ENCODE measurements around the gene KRT72.

KRT72 gene

GRCh38 chr12:52600941-52601481, at the start of gene KRT72:
Gene KRT72 (minus strand): TSS chr12:52601463. CDS start chr12:52601452, 11 bp downstream.
- in situ Hi-C loops (cut with HindIII; ENCODE audit: low pct_ligation_motif_present, low pct_unique_long_range_greater_than_20kb, low sequenced_read_pairs): no loop called here
- no peak for DNase-seq

GRCh38 chr12:52650520-52651081, 49.3 kb upstream of the KRT72 start:
- DNase-seq: peak; percentile 41
- in situ Hi-C loops (cut with HindIII; ENCODE audit: low pct_ligation_motif_present, low pct_unique_long_range_greater_than_20kb, low sequenced_read_pairs): no loop called here

- DNase-seq: no peak
- in situ Hi-C loops (cut with HindIII; ENCODE audit: low pct_ligation_motif_present, low pct_unique_long_range_greater_than_20kb, low sequenced_read_pairs): no loop called here
Measured at GRCh38 chr12:52649066-52649465, 47.8 kb upstream of the KRT72 start.

GRCh38 chr12:52648012-52648550, 46.8 kb upstream of the KRT72 start:
- DNase-seq: no peak
- in situ Hi-C loops (cut with HindIII; ENCODE audit: low pct_ligation_motif_present, low pct_unique_long_range_greater_than_20kb, low sequenced_read_pairs): no loop called here

- DNase-seq: no peak
- in situ Hi-C loops (cut with HindIII; ENCODE audit: low pct_ligation_motif_present, low pct_unique_long_range_greater_than_20kb, low sequenced_read_pairs): no loop called here
Measured at GRCh38 chr12:52647601-52648000, 46.3 kb upstream of the KRT72 start.

- DNase-seq: no peak
- in situ Hi-C loops (cut with HindIII; ENCODE audit: low pct_ligation_motif_present, low pct_unique_long_range_greater_than_20kb, low sequenced_read_pairs): no loop called here
Measured at GRCh38 chr12:52646613-52647012, 45.4 kb upstream of the KRT72 start.

- no peak for DNase-seq
- in situ Hi-C loops (cut with HindIII; ENCODE audit: low pct_ligation_motif_present, low pct_unique_long_range_greater_than_20kb, low sequenced_read_pairs): no loop called here
Measured at GRCh38 chr12:52645982-52646381, 44.7 kb upstream of the KRT72 start.

GRCh38 chr12:52645120-52645761, 44.0 kb upstream of the KRT72 start:
- in situ Hi-C loops (cut with HindIII; ENCODE audit: low pct_ligation_motif_present, low pct_unique_long_range_greater_than_20kb, low sequenced_read_pairs): no loop called here
- no peak for DNase-seq

GRCh38 chr12:52644078-52644415, 42.8 kb upstream of the KRT72 start:
- in situ Hi-C loops (cut with HindIII; ENCODE audit: low pct_ligation_motif_present, low pct_unique_long_range_greater_than_20kb, low sequenced_read_pairs): no loop called here
- no peak for DNase-seq

GRCh38 chr12:52643233-52644077, 42.2 kb upstream of the KRT72 start:
- in situ Hi-C loops (cut with HindIII; ENCODE audit: low pct_ligation_motif_present, low pct_unique_long_range_greater_than_20kb, low sequenced_read_pairs): no loop called here
- DNase-seq: no peak

GRCh38 chr12:52641468-52641867, 40.2 kb upstream of the KRT72 start:
- in situ Hi-C loops (cut with HindIII; ENCODE audit: low pct_ligation_motif_present, low pct_unique_long_range_greater_than_20kb, low sequenced_read_pairs): no loop called here

GRCh38 chr12:52637299-52637698, 36.0 kb upstream of the KRT72 start:
- no peak for DNase-seq
- in situ Hi-C loops (cut with HindIII; ENCODE audit: low pct_ligation_motif_present, low pct_unique_long_range_greater_than_20kb, low sequenced_read_pairs): no loop called here

More at GRCh38 chr12:52641468-52641867, 40.2 kb upstream of the KRT72 start:
- no peak for DNase-seq

- in situ Hi-C loops (cut with HindIII; ENCODE audit: low pct_ligation_motif_present, low pct_unique_long_range_greater_than_20kb, low sequenced_read_pairs): no loop called here
- DNase-seq: no peak
Measured at GRCh38 chr12:52636592-52637258, 35.5 kb upstream of the KRT72 start.

GRCh38 chr12:52636189-52636588, 34.9 kb upstream of the KRT72 start:
- DNase-seq: no peak
- in situ Hi-C loops (cut with HindIII; ENCODE audit: low pct_ligation_motif_present, low pct_unique_long_range_greater_than_20kb, low sequenced_read_pairs): no loop called here

GRCh38 chr12:52634266-52635056, 33.2 kb upstream of the KRT72 start:
- no peak for DNase-seq
- in situ Hi-C loops (cut with HindIII; ENCODE audit: low pct_ligation_motif_present, low pct_unique_long_range_greater_than_20kb, low sequenced_read_pairs): no loop called here

GRCh38 chr12:52633383-52633782, 32.1 kb upstream of the KRT72 start:
- no peak for DNase-seq
- in situ Hi-C loops (cut with HindIII; ENCODE audit: low pct_ligation_motif_present, low pct_unique_long_range_greater_than_20kb, low sequenced_read_pairs): no loop called here

GRCh38 chr12:52632656-52633055, 31.4 kb upstream of the KRT72 start:
- no peak for DNase-seq
- in situ Hi-C loops (cut with HindIII; ENCODE audit: low pct_ligation_motif_present, low pct_unique_long_range_greater_than_20kb, low sequenced_read_pairs): no loop called here
